Stimulated activated CD4-positive, alpha-beta T cell treated with anti-CD3 and anti-CD28 coated beads, Interleukin-1b, Interleukin-23, amount 100 ng/mL, for 4 hours (primary cell): ENCODE results near the gene SART3.
"Not testable (repeated sequence)": the region's sequence is repeated elsewhere in the genome, so short reads cannot be mapped to it uniquely, and the experiment has no call there.

ENCODE experiments used
- DNase-seq, 2 donors: peaks; one replicate each; pipeline ENCODE4 v3.0.0-alpha.2; 2020; ENCODE audit warnings: low read depth in 2 of 2

SART3 gene

GRCh38 chr12:108562348-108563135 lies 1.6 kb upstream of the SART3 start, which contains the start of gene ISCU:
ISCU (plus strand) TSS chr12:108562596; CDS start chr12:108562623, 27 bp downstream.
- DNase-seq, result peak; percentile 99

GRCh38 chr12:108561852-108562347 lies 927 bp upstream of the SART3 start:
- DNase-seq, result no peak

- DNase-seq, result no peak
These were observed 652 bp downstream of the SART3 start for GRCh38 chr12:108560321-108560721.

- DNase-seq, result no peak
These were observed 1.2 kb downstream of the SART3 start for GRCh38 chr12:108559748-108560147.

- no peak for DNase-seq
These were observed 1.8 kb downstream of the SART3 start for GRCh38 chr12:108559007-108559655.

- DNase-seq, result not testable (repeated sequence)
These were observed 5.6 kb downstream of the SART3 start for GRCh38 chr12:108555383-108555782.

- DNase-seq, result no peak
These were observed 7.2 kb downstream of the SART3 start for GRCh38 chr12:108553799-108554198.

- no peak for DNase-seq
These were observed 9.4 kb downstream of the SART3 start for GRCh38 chr12:108551535-108551934.

GRCh38 chr12:108548954-108549521 lies 11.9 kb downstream of the SART3 start:
- no peak for DNase-seq

GRCh38 chr12:108547686-108548085 lies 13.3 kb downstream of the SART3 start:
- no peak for DNase-seq

GRCh38 chr12:108543652-108544051 lies 17.3 kb downstream of the SART3 start:
- no peak for DNase-seq

- no peak for DNase-seq
These were observed 18.7 kb downstream of the SART3 start for GRCh38 chr12:108542320-108542719.

- no peak for DNase-seq
These were observed 22.3 kb downstream of the SART3 start for GRCh38 chr12:108538616-108539195.

GRCh38 chr12:108538146-108538545 lies 22.8 kb downstream of the SART3 start:
- no peak for DNase-seq

GRCh38 chr12:108531929-108532848 lies 28.8 kb downstream of the SART3 start:
- DNase-seq, result no peak

GRCh38 chr12:108530161-108530560 lies 30.8 kb downstream of the SART3 start:
- DNase-seq, result no peak

- no peak for DNase-seq
These were observed 33.8 kb downstream of the SART3 start for GRCh38 chr12:108527166-108527496.

- DNase-seq, result no peak
These were observed 34.3 kb downstream of the SART3 start for GRCh38 chr12:108526482-108527165.

GRCh38 chr12:108525681-108526080 lies 35.3 kb downstream of the SART3 start:
- no peak for DNase-seq

GRCh38 chr12:108523365-108523764 lies 37.6 kb downstream of the SART3 start:
- DNase-seq, result no peak

- no peak for DNase-seq
These were observed 41.4 kb downstream of the SART3 start for GRCh38 chr12:108519558-108519957.
